Stimulated activated CD8-positive, alpha-beta memory T cell treated with anti-CD3 and anti-CD28 coated beads, Interleukin-7, amount 100 ng/mL, for 1 hour (primary cell): ENCODE results near the gene POTEH.
"Not testable (repeated sequence)": the region's sequence is repeated elsewhere in the genome, so short reads cannot be mapped to it uniquely, and the experiment has no call there.

ENCODE experiments used
- DNase-seq, 2 donors: peaks; one replicate each; pipeline ENCODE4 v3.0.0-alpha.2; 2020; ENCODE audit warnings: low read depth in 2 of 2

Gene POTEH

GRCh38 chr22:15689749-15690125 is at the start of gene POTEH:
Gene POTEH (plus strand): TSS chr22:15690026. CDS start chr22:15690078, 52 bp downstream.
- DNase-seq: not testable (repeated sequence)

GRCh38 chr22:15642288-15642861 is 47.5 kb upstream of the POTEH start:
- DNase-seq: not testable (repeated sequence)

GRCh38 chr22:15651954-15652353 is 37.9 kb upstream of the POTEH start:
- not testable (repeated sequence) for DNase-seq

- not testable (repeated sequence) for DNase-seq
Measured at GRCh38 chr22:15652738-15653137, 37.1 kb upstream of the POTEH start.

- DNase-seq: not testable (repeated sequence)
Measured at GRCh38 chr22:15653241-15653640, 36.6 kb upstream of the POTEH start.

- not testable (repeated sequence) for DNase-seq
Measured at GRCh38 chr22:15661102-15661501, 28.7 kb upstream of the POTEH start.

- DNase-seq: not testable (repeated sequence)
Measured at GRCh38 chr22:15664682-15665081, 25.1 kb upstream of the POTEH start.

- not testable (repeated sequence) for DNase-seq
Measured at GRCh38 chr22:15665478-15665877, 24.3 kb upstream of the POTEH start.

- DNase-seq: not testable (repeated sequence)
Measured at GRCh38 chr22:15669430-15669829, 20.4 kb upstream of the POTEH start.

GRCh38 chr22:15679702-15680101 is 10.1 kb upstream of the POTEH start:
- DNase-seq: not testable (repeated sequence)

- not testable (repeated sequence) for DNase-seq
Measured at GRCh38 chr22:15684115-15684514, 5.7 kb upstream of the POTEH start.

GRCh38 chr22:15684695-15685094 is 5.1 kb upstream of the POTEH start:
- not testable (repeated sequence) for DNase-seq

GRCh38 chr22:15685641-15686040 is 4.2 kb upstream of the POTEH start:
- not testable (repeated sequence) for DNase-seq

GRCh38 chr22:15687086-15687485 is 2.7 kb upstream of the POTEH start:
- not testable (repeated sequence) for DNase-seq

- not testable (repeated sequence) for DNase-seq
Measured at GRCh38 chr22:15687676-15688075, 2.1 kb upstream of the POTEH start.

GRCh38 chr22:15688090-15688489 is 1.7 kb upstream of the POTEH start:
- DNase-seq: not testable (repeated sequence)

- not testable (repeated sequence) for DNase-seq
Measured at GRCh38 chr22:15689012-15689748, 646 bp upstream of the POTEH start.

- DNase-seq: not testable (repeated sequence)
Measured at GRCh38 chr22:15713600-15713999, 23.8 kb downstream of the POTEH start.

- not testable (repeated sequence) for DNase-seq
Measured at GRCh38 chr22:15714125-15714524, 24.3 kb downstream of the POTEH start.

- not testable (repeated sequence) for DNase-seq
Measured at GRCh38 chr22:15721884-15722283, 32.1 kb downstream of the POTEH start.

- DNase-seq: not testable (repeated sequence)
Measured at GRCh38 chr22:15729209-15729917, 39.5 kb downstream of the POTEH start.

GRCh38 chr22:15731023-15731422 is 41.2 kb downstream of the POTEH start:
- DNase-seq: not testable (repeated sequence)
